HCT116 (cell line): Measurements from ENCODE around the gene LRRC9. TPM values are rescaled to one million over a fixed set of nuclear protein-coding genes. Genes with fewer than 3 reads are reported as not detected.

Experiments used
- ATAC-seq: fragments of 200-7000 bp; cut with Tn5 transposase; 2 replicates; pipeline ENCODE4 v1.9.1; 2020; ENCODE audit warnings: mild to moderate bottlenecking, moderate library complexity
- BruUV-seq: library from RNA; stranded (reverse); fragments of 400-500 nt; replicated peaks from 2 replicates; lab custom pipeline; 2021; lab: Mats Ljungman, UMichigan
- CTCF ChIA-PET: fragments of 300-600 bp; sonication (Branson Sonifier 250); formaldehyde crosslinking; loops from one replicate; lab custom pipeline; 2021; ENCODE audit warnings: antibody characterized with exemption; lab: Charles Lee
- POLR2A ChIA-PET: fragments of 300-600, 350-600 bp; sonication (Branson Sonifier 250); formaldehyde crosslinking; loops from one replicate; lab custom pipeline; 2021; ENCODE audit warnings: antibody characterized with exemption; lab: Charles Lee
- RAD21 ChIA-PET, 2 experiments: fragments of 300-600 bp; sonication (Branson Sonifier 250); formaldehyde crosslinking; loops; one replicate each; lab custom pipeline; 2023; ENCODE audit warnings: low total read pairs in 2 of 2; ENCODE audit not compliant: uncharacterized antibody in 2 of 2, unreplicated experiment in 2 of 2, low non-redundant PET in 1 of 2; lab: Charles Lee
- DNase-seq: peaks from one replicate; pipeline ENCODE4 v3.0.0-alpha.2; 2010; ENCODE audit warnings: low read depth, low spot score
- H2AFZ ChIP-seq: fragments of 200-600 bp; shearing (Covaris generic), sonication (generic); 2 replicates; pipeline ENCODE4 v1.6.1; 2017; ENCODE audit warnings: low read depth, mixed run types, mixed read lengths, antibody characterized with exemption, low read length; ENCODE audit not compliant: poor library complexity, severe bottlenecking
- H3K27ac ChIP-seq: 2 replicates; pipeline ENCODE4 v1.5.1; 2012; ENCODE audit warnings: low read depth, low read length
- H3K27me3 ChIP-seq: fragments of 200-600 bp; sonication (generic); 2 replicates; pipeline ENCODE4 v1.6.1; 2016; ENCODE audit warnings: mixed run types, low read length, mixed read lengths; ENCODE audit not compliant: insufficient read depth
- H3K36me3 ChIP-seq, 2 experiments: fragments of 200-500 bp in 1 of 2; fragments of 200-600 bp in 1 of 2; sonication (Bioruptor generic) in 1 of 2; sonication (generic) in 1 of 2; 2 replicates each; pipeline versions ENCODE4 v1.5.1 to v1.6.1; 2014 to 2016; ENCODE audit warnings: low read length in 2 of 2, inconsistent platforms in 1 of 2, mixed read lengths in 1 of 2, mixed run types in 1 of 2; ENCODE audit not compliant: insufficient read depth in 2 of 2, control insufficient read depth in 1 of 2
- H3K4me1 ChIP-seq, 2 experiments: fragments of 200-600 bp in 1 of 2; sonication (generic) in 1 of 2; 2 replicates each; pipeline versions ENCODE4 v1.5.1 to v1.6.1; 2012 to 2017; ENCODE audit warnings: low read length in 2 of 2, inconsistent platforms in 1 of 2, mild to moderate bottlenecking in 1 of 2, mixed read lengths in 1 of 2, mixed run types in 1 of 2, moderate library complexity in 1 of 2; ENCODE audit not compliant: insufficient read depth in 2 of 2, control insufficient read depth in 1 of 2
- H3K4me2 ChIP-seq: fragments of 200-600 bp; sonication (generic); 2 replicates; pipeline ENCODE4 v1.6.1; 2017; ENCODE audit warnings: mixed run types, low read length, mixed read lengths
- H3K4me3 ChIP-seq, 2 experiments: fragments of 200-600 bp in 1 of 2; sonication (generic) in 1 of 2; replicated peaks in 1 of 2; 2 replicates each; pipeline ENCODE4 v1.5.1; 2011 to 2016; ENCODE audit warnings: low read length in 2 of 2, control low read depth in 1 of 2, low read depth in 1 of 2, mild to moderate bottlenecking in 1 of 2, mixed read lengths in 1 of 2, mixed run types in 1 of 2
- H3K79me2 ChIP-seq: fragments of 200-600 bp; sonication (generic); 2 replicates; pipeline ENCODE4 v1.6.1; 2017; ENCODE audit warnings: mild to moderate bottlenecking, mixed run types, low read length, moderate library complexity, mixed read lengths; ENCODE audit not compliant: insufficient read depth
- H3K9ac ChIP-seq: fragments of 200-600 bp; sonication (generic); 2 replicates; pipeline ENCODE4 v1.6.1; 2016; ENCODE audit warnings: low read length, mixed read lengths
- H3K9me2 ChIP-seq: fragments of 200-600 bp; sonication (generic), shearing (Covaris generic); 2 replicates; pipeline ENCODE4 v1.6.1; 2017; ENCODE audit warnings: mixed run types, mild to moderate bottlenecking, moderate library complexity; ENCODE audit not compliant: insufficient read depth
- H3K9me3 ChIP-seq, 2 experiments: fragments of 200-500 bp in 1 of 2; fragments of 200-600 bp in 1 of 2; sonication (Bioruptor generic) in 1 of 2; sonication (generic) in 1 of 2; 2 replicates each; pipeline ENCODE4 v1.6.1; 2014 to 2017; ENCODE audit warnings: low read length in 2 of 2, mixed read lengths in 2 of 2, inconsistent platforms in 1 of 2, low read depth in 1 of 2, mild to moderate bottlenecking in 1 of 2, mixed run types in 1 of 2, moderate library complexity in 1 of 2; ENCODE audit not compliant: control insufficient read depth in 1 of 2, insufficient read depth in 1 of 2
- H4K20me1 ChIP-seq: fragments of 200-600 bp; sonication (generic), shearing (Covaris generic); 2 replicates; pipeline ENCODE4 v1.6.1; 2017; ENCODE audit warnings: mixed run types, mild to moderate bottlenecking, moderate library complexity; ENCODE audit not compliant: insufficient read depth
- EZH2 ChIP-seq: fragments of 200-600 bp; sonication (generic); IDR thresholded peaks from 2 replicates; pipeline ENCODE4 v1.6.1; 2017; ENCODE audit warnings: antibody characterized with exemption, mixed run types
- YY1 ChIP-seq: IDR thresholded peaks from 2 replicates; pipeline ENCODE4 v1.6.1; 2011; ENCODE audit warnings: low read length, low read depth, moderate library complexity, mild to moderate bottlenecking; ENCODE audit not compliant: insufficient replicate concordance; ENCODE audit errors: extremely low read depth
- ZNF274 ChIP-seq: fragments of 200-500 bp; sonication (Bioruptor generic); IDR thresholded peaks from 2 replicates; pipeline ENCODE4 v1.6.1; 2014; ENCODE audit warnings: mild to moderate bottlenecking, low read depth, low read length, inconsistent platforms
- intact Hi-C: fragments of 100-400 bp; cut with micrococcal nuclease; formaldehyde crosslinking; loops from 2 replicates; pipeline ENCODE4 v1.10.0; 2022
- total RNA-seq: library from RNA; stranded (reverse); gene quantifications from one replicate; pipeline ENCODE4 v1.2.1, GENCODE V29; 2021; ENCODE audit not compliant: unreplicated experiment
- TF ChIP-seq, protein P1 (sequence below): IDR thresholded peaks from 2 replicates; pipeline ENCODE4 v1.6.1; 2011; ENCODE audit warnings: mild to moderate bottlenecking, low read length, moderate library complexity; ENCODE audit not compliant: insufficient replicate concordance; ENCODE audit errors: extremely low read depth

LRRC9 gene
- total RNA-seq, 1 experiment from 2014 or later = not detected

DNA sequence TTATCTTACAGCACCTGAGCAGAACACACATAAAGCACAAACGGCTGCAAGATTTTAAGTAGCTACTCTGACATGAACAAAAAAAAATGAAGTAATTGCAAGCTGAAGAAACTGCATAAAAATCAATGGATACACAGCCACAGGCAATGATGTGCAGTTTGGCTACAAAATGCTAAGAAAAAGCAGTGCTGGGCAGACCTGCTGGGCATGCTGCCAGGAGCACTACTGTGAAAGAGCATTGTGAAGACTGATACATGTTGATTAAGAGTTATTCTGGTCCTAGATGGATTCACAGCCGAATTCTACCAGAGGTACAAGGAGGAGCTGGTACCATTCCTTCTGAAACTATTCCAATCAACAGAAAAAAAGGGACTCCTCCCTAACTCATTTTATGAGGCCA, 29.3 kb upstream of the LRRC9 start (continued):
- TF ChIP-seq, protein P1, sequence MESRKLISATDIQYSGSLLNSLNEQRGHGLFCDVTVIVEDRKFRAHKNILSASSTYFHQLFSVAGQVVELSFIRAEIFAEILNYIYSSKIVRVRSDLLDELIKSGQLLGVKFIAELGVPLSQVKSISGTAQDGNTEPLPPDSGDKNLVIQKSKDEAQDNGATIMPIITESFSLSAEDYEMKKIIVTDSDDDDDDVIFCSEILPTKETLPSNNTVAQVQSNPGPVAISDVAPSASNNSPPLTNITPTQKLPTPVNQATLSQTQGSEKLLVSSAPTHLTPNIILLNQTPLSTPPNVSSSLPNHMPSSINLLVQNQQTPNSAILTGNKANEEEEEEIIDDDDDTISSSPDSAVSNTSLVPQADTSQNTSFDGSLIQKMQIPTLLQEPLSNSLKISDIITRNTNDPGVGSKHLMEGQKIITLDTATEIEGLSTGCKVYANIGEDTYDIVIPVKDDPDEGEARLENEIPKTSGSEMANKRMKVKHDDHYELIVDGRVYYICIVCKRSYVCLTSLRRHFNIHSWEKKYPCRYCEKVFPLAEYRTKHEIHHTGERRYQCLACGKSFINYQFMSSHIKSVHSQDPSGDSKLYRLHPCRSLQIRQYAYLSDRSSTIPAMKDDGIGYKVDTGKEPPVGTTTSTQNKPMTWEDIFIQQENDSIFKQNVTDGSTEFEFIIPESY = no peak
- TF ChIP-seq YY1 = no peak

DNA sequence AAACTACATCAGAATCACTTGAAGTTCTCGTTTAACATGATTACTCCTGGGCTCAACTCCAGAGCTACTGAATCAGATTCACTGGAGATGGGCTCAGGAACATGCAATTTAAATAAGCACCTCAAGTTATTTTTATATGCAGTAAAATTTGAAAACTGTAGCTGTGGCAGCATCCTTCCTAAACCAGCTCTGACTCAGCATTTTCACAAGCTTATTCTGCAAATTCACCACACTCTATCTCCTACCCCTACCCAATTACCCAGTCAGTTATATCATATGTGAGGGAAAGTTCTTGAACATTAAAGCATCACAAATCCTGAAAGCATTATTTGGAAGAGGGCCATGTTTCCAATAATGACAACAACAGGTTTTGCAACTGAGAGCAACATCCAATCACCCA, 24.2 kb upstream of the LRRC9 start:
- Histone ChIP-seq H4K20me1 (no peaks in the 10 kb centered on the region), H3K4me1 (no peaks in the 10 kb centered on the region), H3K79me2 (no peaks in the 10 kb centered on the region), H3K9me3 (no peaks in the 10 kb centered on the region), H3K9me2 (no peaks in the 10 kb centered on the region), H3K4me2 (no peak overlapping the region), H3K27ac (no peak overlapping the region), H3K36me3 (no peaks in the 10 kb centered on the region), H3K4me3 (no peak overlapping the region), H3K9ac (no peak overlapping the region), H3K27me3 (no peaks in the 10 kb centered on the region), H2AFZ (no peak overlapping the region)
- POLR2A ChIA-PET = no interaction called here
- no peak for ATAC-seq
- RAD21 ChIA-PET = no interaction called here
- BruUV-seq = no TSS peak
- DNase-seq = no peak
- intact Hi-C loops = loop anchor here (5.0 kb wide), 1 partner anchor 388 kb away; no protein-coding TSS in a partner anchor
- TF ChIP-seq EZH2 (no peak), ZNF274 (no peak)
- CTCF ChIA-PET = interaction anchor here (1.3 kb wide), 1 partner anchor 288 kb away, joined by 4 read pairs; no protein-coding TSS in a partner anchor
